MM.1S (cell line): Measurements from ENCODE around the gene NOL11.

ENCODE experiments used
- CTCF ChIP-seq: fragments of 300-600 bp; sonication (generic); IDR thresholded peaks from 2 replicates; pipeline ENCODE4 v1.5.1; 2016; ENCODE audit warnings: antibody characterized with exemption, low read length, mixed read lengths
- EZH2 ChIP-seq: fragments of 300-600 bp; sonication (generic); optimal IDR thresholded peaks from 2 replicates; pipeline ENCODE3; 2017; ENCODE audit warnings: low read depth, mild to moderate bottlenecking, antibody characterized with exemption, low read length, mixed read lengths

- no peak for TF ChIP-seq CTCF
- TF ChIP-seq EZH2 = no peak
Observed at GRCh38 chr17:67785504-67785903, 67.8 kb downstream of the NOL11 start.
